ENCODE results near the gene SERPINA10. TPM values are rescaled to one million over a fixed set of nuclear protein-coding genes. Genes with fewer than 3 reads are reported as not detected.
"Not testable (repeated sequence)": the region's sequence is repeated elsewhere in the genome, so short reads cannot be mapped to it uniquely, and the experiment has no call there.

SERPINA10 gene
- polyA plus RNA-seq, 1 donor, result not detected

DNA sequence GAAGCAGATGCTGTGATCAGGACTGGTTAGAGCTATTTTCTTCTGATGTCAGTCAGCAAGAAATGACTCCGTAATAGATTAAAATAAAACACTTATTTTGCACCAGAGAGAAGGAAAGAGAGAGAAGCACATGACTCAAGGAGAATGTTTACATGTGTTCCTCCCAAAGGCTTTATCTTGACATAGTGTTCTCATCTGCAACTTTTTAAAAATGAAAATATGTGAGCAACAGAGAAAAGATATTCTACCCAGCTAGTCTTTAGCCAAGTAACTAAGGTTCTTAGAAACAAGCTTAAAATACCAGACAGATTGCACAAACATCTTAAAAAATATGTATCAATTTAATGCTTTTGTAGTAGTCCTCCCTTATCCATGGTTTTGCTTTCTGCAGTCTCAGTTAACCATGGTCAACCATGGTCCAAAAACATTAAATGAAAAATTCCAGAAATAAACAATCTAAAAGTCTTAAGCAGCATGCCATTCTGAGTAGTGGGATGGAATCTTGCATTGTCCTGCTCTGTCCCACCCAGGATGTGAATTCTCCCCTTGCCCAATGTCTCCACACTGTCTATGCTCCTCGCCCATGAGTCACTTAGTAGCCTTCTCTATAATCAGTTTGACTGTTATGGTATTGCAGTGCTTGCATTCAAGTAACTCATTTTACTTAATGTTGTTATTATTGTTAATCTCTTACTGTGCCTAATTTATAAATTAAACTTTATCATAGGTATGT lies 9.9 kb downstream of the SERPINA10 start:
- no peak for DNase-seq

DNA sequence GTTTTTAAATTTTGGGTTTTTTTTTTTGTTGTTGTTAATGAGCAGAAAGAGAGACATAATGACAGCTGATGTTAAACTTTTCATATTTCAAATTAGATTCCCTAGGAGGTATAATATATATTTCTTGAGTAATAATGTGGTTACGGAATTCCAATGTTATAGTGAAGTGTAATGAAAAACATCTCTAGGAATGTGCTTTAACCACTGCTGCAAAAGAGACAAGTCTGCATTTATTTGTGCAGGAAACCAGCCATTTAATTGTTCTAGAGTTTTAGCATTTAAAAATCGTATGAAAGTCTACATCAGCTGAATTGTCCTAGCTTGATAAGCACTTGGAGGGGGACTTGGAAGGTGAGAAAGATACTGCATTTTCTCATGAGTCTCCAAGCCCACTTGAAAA lies 14.3 kb downstream of the SERPINA10 start:
- DNase-seq, result no peak

DNA sequence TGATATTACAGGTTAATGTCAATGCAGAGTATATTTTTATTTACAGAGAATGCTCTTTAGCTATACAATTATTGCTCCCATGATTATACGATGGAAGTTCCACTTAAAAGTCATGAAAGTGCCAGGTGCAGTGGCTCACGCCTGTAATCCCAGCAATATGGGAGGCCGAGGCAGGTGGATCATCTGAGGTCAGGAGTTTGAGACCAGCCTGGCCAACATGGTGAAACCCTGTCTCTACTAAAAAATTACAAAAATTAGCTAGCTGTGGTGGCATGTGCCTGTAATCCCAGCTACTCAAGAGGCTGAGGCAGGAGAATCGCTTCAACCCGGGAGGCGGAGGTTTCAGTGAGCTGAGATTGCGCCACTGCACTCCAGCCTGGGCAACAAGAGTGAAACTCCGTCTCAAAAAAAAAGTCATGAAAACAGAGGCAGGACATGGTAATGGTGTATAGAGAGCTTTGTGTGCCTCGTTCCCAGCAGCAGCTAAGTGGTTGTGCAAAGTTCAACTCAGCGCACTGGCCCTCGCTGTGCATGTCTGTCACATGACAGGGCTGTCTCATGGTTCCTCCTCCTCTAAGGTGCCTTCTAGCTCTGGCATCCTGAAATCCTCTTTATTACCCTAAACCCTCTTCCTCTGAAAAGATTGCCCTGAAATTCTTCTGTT lies 16.0 kb downstream of the SERPINA10 start:
- not testable (repeated sequence) for DNase-seq

DNA sequence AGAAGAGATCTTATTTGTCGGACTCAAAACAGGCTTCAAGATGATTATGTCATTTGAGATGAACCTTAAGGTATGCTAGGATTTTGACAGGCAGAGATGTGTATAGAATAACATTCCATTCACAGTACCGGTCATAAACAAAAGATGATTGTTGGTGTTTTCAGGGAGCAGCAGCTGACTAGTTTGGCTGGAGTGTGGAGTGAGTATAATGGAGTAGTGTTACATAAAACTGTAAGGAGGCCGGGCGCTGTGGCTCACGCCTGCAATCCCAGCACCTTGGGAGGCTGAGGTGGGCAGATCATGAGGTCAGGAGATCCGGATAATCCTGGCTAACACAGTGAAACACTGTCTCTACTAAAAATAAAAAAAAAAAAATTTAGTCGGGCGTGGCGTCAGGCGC lies 23.9 kb downstream of the SERPINA10 start:
- no peak for DNase-seq

DNA sequence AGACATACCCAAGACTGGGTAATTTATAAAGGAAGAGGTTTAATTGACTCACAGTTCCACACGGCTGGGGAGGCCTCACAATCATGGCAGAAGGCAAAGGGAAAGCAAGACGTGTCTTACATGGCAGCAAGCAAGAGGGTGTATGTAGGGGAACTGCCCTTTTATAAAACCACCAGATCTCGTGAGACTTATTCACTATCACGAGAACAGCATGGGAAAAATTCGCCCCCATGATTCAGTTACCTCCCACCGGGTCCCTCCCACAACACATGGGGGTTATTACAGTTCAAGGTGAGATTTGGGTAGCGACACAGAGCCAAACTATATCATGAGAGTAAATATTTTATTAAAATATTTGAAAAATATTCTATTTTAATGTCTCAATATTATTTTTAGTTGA lies 24.5 kb downstream of the SERPINA10 start:
- not testable (repeated sequence) for DNase-seq

DNA sequence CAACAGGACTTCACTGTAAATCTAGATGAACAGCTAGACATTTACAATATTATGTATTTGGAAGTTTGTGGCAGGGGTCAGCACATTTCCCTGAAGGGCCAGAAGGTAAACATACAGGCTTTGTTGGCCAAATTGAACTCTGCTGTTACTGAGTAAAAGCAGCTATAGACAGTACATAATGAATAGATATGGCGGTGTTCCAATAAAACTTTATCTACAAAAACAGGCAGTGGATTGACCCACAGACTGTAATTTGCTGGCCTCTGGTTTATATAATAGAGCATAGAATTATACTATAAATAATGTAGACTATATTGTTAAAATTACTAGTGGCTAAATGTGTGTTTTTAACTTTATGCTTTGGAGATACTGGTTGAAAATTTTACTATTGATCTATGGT lies 25.7 kb downstream of the SERPINA10 start:
- no peak for DNase-seq

DNA sequence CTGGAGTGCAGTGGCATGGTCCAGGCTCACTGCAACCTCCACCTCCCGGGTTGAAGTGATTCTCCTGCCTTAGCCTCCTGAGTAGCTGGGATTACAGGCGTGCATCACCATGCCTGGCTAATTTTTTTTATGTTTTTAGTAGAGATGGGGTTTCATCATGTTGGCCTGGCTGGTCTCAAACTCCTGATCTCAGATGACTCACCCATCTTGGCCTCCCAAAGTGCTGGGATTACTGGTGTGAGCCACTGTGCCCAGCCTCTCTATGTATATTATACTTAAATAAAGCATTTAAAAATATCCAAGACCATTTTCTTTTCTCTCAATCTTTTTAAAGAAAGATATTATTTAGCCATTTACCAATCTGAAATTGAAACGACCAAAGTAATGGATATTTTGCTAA lies 28.9 kb downstream of the SERPINA10 start:
- not testable (repeated sequence) for DNase-seq

DNA sequence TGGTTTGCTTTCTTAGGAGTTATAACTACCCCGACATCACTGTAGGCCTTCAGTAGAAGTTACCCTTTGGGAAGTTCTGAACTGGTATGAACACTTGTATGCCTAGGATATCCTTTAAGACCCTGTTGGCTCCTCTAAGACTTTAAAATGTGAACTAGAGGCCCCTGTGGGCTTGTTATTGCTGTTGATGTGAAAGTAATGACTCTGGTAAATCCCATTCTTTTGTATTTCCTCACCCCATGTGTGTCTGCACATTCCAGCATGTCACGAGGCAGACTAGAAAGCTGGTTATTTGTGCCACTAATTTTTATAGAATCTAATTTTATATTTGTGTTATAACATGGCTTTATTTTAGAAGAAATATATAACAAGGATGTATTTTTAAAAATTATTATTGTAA lies 48.9 kb downstream of the SERPINA10 start:
- no peak for DNase-seq

DNA sequence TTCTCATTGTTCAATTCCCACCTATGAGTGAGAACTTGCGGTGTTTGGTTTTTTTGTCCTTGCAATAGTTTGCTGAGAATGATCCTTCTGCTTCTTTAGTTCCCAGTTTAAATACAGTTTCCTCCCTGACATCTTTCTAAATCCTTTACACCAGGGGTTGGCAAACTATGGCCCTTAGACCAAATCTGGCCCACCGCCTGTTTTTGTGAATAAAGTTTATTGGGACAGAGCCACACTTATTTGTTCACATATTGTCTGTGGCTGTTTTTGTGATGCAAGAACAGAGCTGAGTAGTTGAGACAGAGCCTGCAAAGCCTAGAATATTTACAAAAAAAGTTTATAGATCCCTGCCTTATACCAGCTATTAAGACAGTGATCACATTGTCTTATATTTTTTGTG lies 53.7 kb downstream of the SERPINA10 start:
- DNase-seq, result no peak

DNA sequence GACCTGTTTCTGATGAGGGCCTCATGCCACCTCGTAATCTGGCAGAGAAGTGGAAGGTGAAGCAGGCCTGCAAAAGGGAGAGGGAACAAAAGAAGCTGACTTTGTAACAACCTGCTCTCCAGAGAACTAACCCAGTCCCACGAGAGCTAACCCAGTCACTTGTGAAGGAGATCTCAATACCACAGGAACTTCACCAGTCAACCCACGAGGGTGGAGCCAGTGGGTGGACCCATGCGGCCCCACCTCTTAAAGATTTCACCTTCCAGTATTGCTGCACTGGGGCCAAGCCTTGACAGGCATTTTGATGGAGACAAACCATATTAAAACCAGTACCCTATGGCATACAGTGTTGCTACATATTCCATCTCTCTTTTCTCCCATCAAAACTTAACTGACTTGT lies 55.1 kb downstream of the SERPINA10 start:
- no peak for DNase-seq

DNA sequence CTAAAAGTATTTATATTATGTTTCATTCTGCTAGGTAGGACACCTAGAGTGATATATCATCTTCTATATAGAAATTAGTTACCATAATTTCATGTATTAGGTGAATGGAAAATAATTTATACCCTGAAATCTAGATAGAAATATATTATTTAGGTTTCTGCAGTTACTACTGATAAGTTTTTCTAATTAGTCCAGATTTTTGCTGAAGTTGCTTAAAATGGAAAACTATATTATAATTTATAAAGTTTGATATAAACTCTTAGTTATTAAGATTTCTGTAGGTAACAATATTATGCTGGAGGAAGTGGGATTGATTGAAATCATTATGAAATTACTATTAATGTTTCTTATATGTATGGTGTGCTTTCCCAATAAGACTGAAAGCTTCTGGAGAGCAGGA lies 56.0 kb downstream of the SERPINA10 start:
- no peak for DNase-seq

Other genes with a start within 250 kb of the SERPINA10 start
- 84.8 TPM for gene DDX24, start 212.1 kb downstream of the SERPINA10 start, polyA plus RNA-seq (ENCODE audit: insufficient read length)
- gene IFI27L1, start 212.0 kb downstream of the SERPINA10 start, polyA plus RNA-seq (ENCODE audit: insufficient read length), result 11.6 TPM
- 2.6 TPM for gene IFI27, start 182.5 kb downstream of the SERPINA10 start, polyA plus RNA-seq (ENCODE audit: insufficient read length)
- gene IFI27L2, start 163.7 kb downstream of the SERPINA10 start, polyA plus RNA-seq (ENCODE audit: insufficient read length), result 12.7 TPM
- 0.22 TPM for gene PPP4R4, start 118.9 kb downstream of the SERPINA10 start, polyA plus RNA-seq (ENCODE audit: insufficient read length)
- not detected for gene SERPINA6, start 30.1 kb upstream of the SERPINA10 start, polyA plus RNA-seq (ENCODE audit: insufficient read length)
- gene SERPINA2, start 73.4 kb upstream of the SERPINA10 start, polyA plus RNA-seq (ENCODE audit: insufficient read length), result not detected
- 0.61 TPM for gene SERPINA1, start 95.3 kb upstream of the SERPINA10 start, polyA plus RNA-seq (ENCODE audit: insufficient read length)
- not detected for gene SERPINA11, start 159.5 kb upstream of the SERPINA10 start, polyA plus RNA-seq (ENCODE audit: insufficient read length)
- not detected for gene SERPINA9, start 182.9 kb upstream of the SERPINA10 start, polyA plus RNA-seq (ENCODE audit: insufficient read length)
- gene SERPINA12, start 216.2 kb upstream of the SERPINA10 start, polyA plus RNA-seq (ENCODE audit: insufficient read length), result not detected

Data from hindlimb muscle (tissue), 1 donor.